HepG2 (cell line): ENCODE measurements around the gene CRLF2. TPM values are rescaled to one million over a fixed set of nuclear protein-coding genes. Genes with fewer than 3 reads are reported as not detected.

Experiments
- ATAC-seq: fragments of 200-7000 bp; cut with Tn5 transposase; 3 replicates; pipeline ENCODE4 v1.9.1; 2020; ENCODE audit warnings: mild to moderate bottlenecking, moderate library complexity
- BruUV-seq: library from RNA; stranded (reverse); fragments of 400-500 nt; replicated peaks from 2 replicates; lab custom pipeline; 2021; lab: Mats Ljungman, UMichigan
- CTCF ChIA-PET: fragments of 300-600 bp; formaldehyde crosslinking; extraction: SDS; loops from one replicate; lab custom pipeline; 2021; ENCODE audit warnings: low total read pairs, inconsistent platforms, low intra/inter-chr PET ratio; lab: Yijun Ruan, JAX
- POLR2A ChIA-PET: fragments of 350-600 bp; sonication (Branson Sonifier 250); formaldehyde crosslinking; loops from one replicate; lab custom pipeline; 2020; ENCODE audit warnings: antibody characterized with exemption, inconsistent platforms; lab: Yijun Ruan, JAX
- DNase-seq: peaks from one replicate; pipeline ENCODE4 v3.0.0-alpha.2; 2015; ENCODE audit warnings: low spot score
- FAIRE-seq: peaks from 3 replicates; lab custom pipeline; 2011; peaks lifted over from hg19 to GRCh38; lab: Jason Lieb, UNC
- H2AFZ ChIP-seq: one replicate; pipeline ENCODE4 v1.6.1; 2011; ENCODE audit warnings: low read length, inconsistent platforms
- H3K27ac ChIP-seq: fragments of 300-600 bp; 3 replicates; pipeline ENCODE4 v1.8.0; 2011; ENCODE audit warnings: mixed run types, mild to moderate bottlenecking, mixed read lengths, low read length, inconsistent platforms; ENCODE audit not compliant: insufficient read depth; ENCODE audit errors: extremely low read length
- H3K27me3 ChIP-seq, 2 experiments: fragments of 200-600 bp in 1 of 2; 2 replicates in 1 of 2; 3 replicates in 1 of 2; pipeline versions ENCODE4 v1.6.0 to v1.8.0; 2011; ENCODE audit warnings: low read length in 2 of 2, mild to moderate bottlenecking in 2 of 2, moderate library complexity in 2 of 2, inconsistent platforms in 1 of 2; ENCODE audit not compliant: insufficient read depth in 2 of 2, control insufficient read depth in 1 of 2
- H3K36me3 ChIP-seq, 2 experiments: fragments of 200-600 bp in 1 of 2; replicated peaks in 1 of 2; 2 replicates in 1 of 2; 3 replicates in 1 of 2; pipeline versions ENCODE4 v1.5.1 to v1.8.0; 2011; ENCODE audit warnings: low read length in 2 of 2, inconsistent platforms in 1 of 2; ENCODE audit not compliant: insufficient read depth in 2 of 2, control insufficient read depth in 1 of 2
- H3K4me1 ChIP-seq: 2 replicates; pipeline ENCODE4 v1.5.1; 2012; ENCODE audit warnings: low read length, inconsistent platforms; ENCODE audit not compliant: insufficient read depth
- H3K4me2 ChIP-seq: 2 replicates; pipeline ENCODE4 v1.6.0; 2011; ENCODE audit warnings: low read depth, low read length, inconsistent platforms
- H3K4me3 ChIP-seq, 3 experiments: fragments of 200-600 bp in 1 of 3; sonication (generic), shearing (Covaris generic) in 1 of 3; replicated peaks in 1 of 3; 2 replicates each; pipeline ENCODE4 v1.5.1; 2011 to 2016; ENCODE audit warnings: low read length in 3 of 3, inconsistent platforms in 2 of 3, low read depth in 2 of 3, mild to moderate bottlenecking in 2 of 3, control low read depth in 1 of 3, mixed read lengths in 1 of 3; ENCODE audit not compliant: insufficient read depth in 1 of 3
- H3K79me2 ChIP-seq: one replicate; pipeline ENCODE4 v1.6.1; 2011; ENCODE audit warnings: low read length, inconsistent platforms; ENCODE audit not compliant: insufficient read depth
- H3K9ac ChIP-seq: 2 replicates; pipeline ENCODE4 v1.6.0; 2011; ENCODE audit warnings: mild to moderate bottlenecking, low read depth, low read length, inconsistent platforms; ENCODE audit not compliant: insufficient read depth
- H3K9me3 ChIP-seq: 2 replicates; pipeline ENCODE4 v1.5.1; 2012; ENCODE audit warnings: mild to moderate bottlenecking, low read length
- H4K20me1 ChIP-seq: 2 replicates; pipeline ENCODE4 v1.6.0; 2011; ENCODE audit warnings: inconsistent platforms, mild to moderate bottlenecking, low read length, moderate library complexity; ENCODE audit not compliant: insufficient read depth
- CBFB ChIP-seq: sonication (generic); formaldehyde crosslinking; IDR thresholded peaks from 2 replicates; pipeline ENCODE4 v1.4.0; 2020; ENCODE audit warnings: missing genetic modification reagents
- CCDC6 ChIP-seq: sonication (generic); formaldehyde crosslinking; IDR thresholded peaks from 2 replicates; pipeline ENCODE4 v1.8.1; 2022; ENCODE audit warnings: mild to moderate bottlenecking, missing genetic modification reagents, moderate library complexity
- KDM3A ChIP-seq: IDR thresholded peaks from 2 replicates; pipeline ENCODE4 v1.6.1; 2018; ENCODE audit warnings: low read depth, missing compliant biosample characterization
- MYC ChIP-seq: sonication (generic); formaldehyde crosslinking; IDR thresholded peaks from 2 replicates; pipeline ENCODE4 v1.9.0; 2021; ENCODE audit warnings: missing genetic modification reagents, borderline replicate concordance
- MZF1 ChIP-seq: sonication (generic); formaldehyde crosslinking; IDR thresholded peaks from 2 replicates; pipeline ENCODE4 v1.8.1; 2023; ENCODE audit warnings: mild to moderate bottlenecking, missing genetic modification reagents, borderline replicate concordance
- RAD51 ChIP-seq: fragments of 450-650 bp; IDR thresholded peaks from 2 replicates; pipeline ENCODE4 v1.6.1; 2016; ENCODE audit warnings: borderline replicate concordance
- TIGD3 ChIP-seq: sonication (generic); formaldehyde crosslinking; IDR thresholded peaks from 2 replicates; pipeline ENCODE4 v1.5.1; 2020; ENCODE audit warnings: mild to moderate bottlenecking, missing genetic modification reagents, borderline replicate concordance
- ZBTB37 ChIP-seq: sonication (generic); formaldehyde crosslinking; IDR thresholded peaks from 2 replicates; pipeline ENCODE4 v1.4.0; 2020; ENCODE audit warnings: mild to moderate bottlenecking, missing genetic modification reagents
- ZNF615 ChIP-seq: sonication (generic); formaldehyde crosslinking; IDR thresholded peaks from 2 replicates; pipeline ENCODE4 v1.5.0; 2020; ENCODE audit warnings: mild to moderate bottlenecking, missing genetic modification reagents, borderline replicate concordance
- ZNF770 ChIP-seq: sonication (generic); formaldehyde crosslinking; IDR thresholded peaks from 2 replicates; pipeline ENCODE4 v1.5.0; 2020; ENCODE audit warnings: mild to moderate bottlenecking, missing genetic modification reagents
- ZNF83 ChIP-seq: sonication (generic); formaldehyde crosslinking; IDR thresholded peaks from 2 replicates; pipeline ENCODE4 v1.4.0; 2020; ENCODE audit warnings: missing genetic modification reagents, mild to moderate bottlenecking, borderline replicate concordance
- WGBS: methylation state at CpG from one replicate; pipeline ENCODE4 v1.1.6; 2017; ENCODE audit warnings: low lambda C conversion rate; 5-methylcytosine and 5-hydroxymethylcytosine counted together
- in situ Hi-C: cut with HindIII; loops from 2 replicates; pipeline ENCODE4 v1.10.0; 2017; ENCODE audit warnings: low pct_unique_long_range_greater_than_20kb; ENCODE audit not compliant: extremely low pct_ligation_motif_present
- intact Hi-C: fragments of 100-400 bp; cut with micrococcal nuclease; formaldehyde crosslinking; loops from one replicate; pipeline ENCODE4 v1.10.0; 2022; ENCODE audit not compliant: unreplicated experiment
- polyA plus RNA-seq, 8 experiments: library from polyadenylated mRNA; depleted of rRNA in 3 of 8; stranded (reverse) in 7 of 8; unstranded in 1 of 8; fragments of >200 nt; fragmentation: Illumina TruSeq in 4 of 8; extraction: Trizol in 4 of 8; gene quantifications; 2 replicates each; pipeline versions ENCODE4 v1.2.1 to v1.2.3, GENCODE V29; 2011 to 2016; ENCODE audit warnings: low read depth in 4 of 8, missing spikeins in 1 of 8, mixed read lengths in 1 of 8; ENCODE audit not compliant: insufficient read depth in 1 of 8
- total RNA-seq, 5 experiments: library from RNA; depleted of rRNA; stranded (reverse); fragments of >200 nt; fragmentation: Illumina TruSeq; extraction: Trizol; gene quantifications; 2 replicates each; pipeline ENCODE4 v1.2.3, GENCODE V29; 2016; ENCODE audit warnings: low read depth in 1 of 5

CRLF2 gene
- total and polyA plus RNA-seq, 2 of the 13 experiments (the other 11 are each of a cell fraction or from before 2014, with no cell fraction given), result not detected

GRCh38 chrX:1185561-1185960 is 26.9 kb downstream of the CRLF2 start:
- WGBS, result 23% methylated on average over 5 of the region's 10 CpGs
- no peak overlapping the region for H3K27ac ChIP-seq
- intact Hi-C loops (no loop called here), in situ Hi-C loops (no loop called here)
- ATAC-seq (no peak), DNase-seq (no peak), FAIRE-seq (no peak)
- no peak overlapping the region for H3K4me3 ChIP-seq
- H3K4me2 ChIP-seq, result no peak overlapping the region
- no peak overlapping the region for H2AFZ ChIP-seq
- ChIA-PET CTCF (no interaction called here), POLR2A (no interaction called here)
- no peaks in the 10 kb centered on the region for H3K4me1 ChIP-seq
- no peaks in the 10 kb centered on the region for H3K9me3 ChIP-seq
- H4K20me1 ChIP-seq, result no peaks in the 10 kb centered on the region
- H3K79me2 ChIP-seq, result no peaks in the 10 kb centered on the region
- no peaks in the 10 kb centered on the region for H3K36me3 ChIP-seq
- BruUV-seq, result no TSS peak
- TF ChIP-seq KDM3A, result no peak
- no peak for TF ChIP-seq MZF1 (CRISPR knock-in tag)
- TF ChIP-seq CBFB (CRISPR knock-in tag), result no peak
- no peak for TF ChIP-seq CCDC6 (CRISPR knock-in tag)
- TF ChIP-seq MYC (CRISPR knock-in tag), result no peak
- no peak for TF ChIP-seq ZNF770 (CRISPR knock-in tag)
- no peak for TF ChIP-seq ZNF83 (CRISPR knock-in tag)
- no peak for TF ChIP-seq ZNF615
- no peak for TF ChIP-seq RAD51
- TF ChIP-seq ZBTB37 (CRISPR knock-in tag), result no peak
- TF ChIP-seq TIGD3 (CRISPR knock-in tag), result no peak
- no peak overlapping the region for H3K9ac ChIP-seq
- H3K27me3 ChIP-seq, result no peaks in the 10 kb centered on the region
